ENCODE data around the gene OOSP3. TPM values are rescaled to one million over a fixed set of nuclear protein-coding genes. Genes with fewer than 3 reads are reported as not detected.

Gene OOSP3
- total and polyA plus RNA-seq, 2 donors (not counting 3 experiments of a cell fraction or from before 2014, with no cell fraction given) = not detected

DNA sequence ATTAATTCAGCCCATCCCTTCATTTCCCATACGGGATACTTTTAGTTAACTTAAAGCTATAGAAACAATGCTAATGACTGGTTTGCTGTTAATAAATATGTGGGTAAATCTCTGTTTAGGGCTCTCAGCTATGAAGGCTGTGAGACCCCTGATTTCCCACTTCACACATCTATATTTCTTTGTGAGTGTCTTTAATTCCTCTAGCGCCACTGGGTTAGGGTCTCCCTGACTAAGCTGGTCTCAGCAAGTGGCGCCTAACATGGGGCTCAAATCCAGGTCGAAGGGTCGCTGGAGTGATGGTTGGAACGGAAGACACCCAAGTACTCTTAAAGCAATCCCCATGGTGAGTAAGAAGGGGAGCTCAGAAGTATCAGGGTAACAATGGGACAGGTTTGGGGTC is 45.2 kb downstream of the OOSP3 start:
- no peak for TF ChIP-seq GATA2 (IDR thresholded peaks at IDR 0.05; ENCODE audit: insufficient read depth, insufficient read length, low read depth, low read length)
- TF ChIP-seq, protein P1, sequence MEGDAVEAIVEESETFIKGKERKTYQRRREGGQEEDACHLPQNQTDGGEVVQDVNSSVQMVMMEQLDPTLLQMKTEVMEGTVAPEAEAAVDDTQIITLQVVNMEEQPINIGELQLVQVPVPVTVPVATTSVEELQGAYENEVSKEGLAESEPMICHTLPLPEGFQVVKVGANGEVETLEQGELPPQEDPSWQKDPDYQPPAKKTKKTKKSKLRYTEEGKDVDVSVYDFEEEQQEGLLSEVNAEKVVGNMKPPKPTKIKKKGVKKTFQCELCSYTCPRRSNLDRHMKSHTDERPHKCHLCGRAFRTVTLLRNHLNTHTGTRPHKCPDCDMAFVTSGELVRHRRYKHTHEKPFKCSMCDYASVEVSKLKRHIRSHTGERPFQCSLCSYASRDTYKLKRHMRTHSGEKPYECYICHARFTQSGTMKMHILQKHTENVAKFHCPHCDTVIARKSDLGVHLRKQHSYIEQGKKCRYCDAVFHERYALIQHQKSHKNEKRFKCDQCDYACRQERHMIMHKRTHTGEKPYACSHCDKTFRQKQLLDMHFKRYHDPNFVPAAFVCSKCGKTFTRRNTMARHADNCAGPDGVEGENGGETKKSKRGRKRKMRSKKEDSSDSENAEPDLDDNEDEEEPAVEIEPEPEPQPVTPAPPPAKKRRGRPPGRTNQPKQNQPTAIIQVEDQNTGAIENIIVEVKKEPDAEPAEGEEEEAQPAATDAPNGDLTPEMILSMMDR (IDR thresholded peaks at IDR 0.05; ENCODE audit: extremely low read depth in 1 of 2, insufficient read depth in 1 of 2, low read depth in 1 of 2, low read length in 2 of 2) = no peak
- no peak for TF ChIP-seq EZH2 (IDR thresholded peaks at IDR 0.05; ENCODE audit: borderline replicate concordance, low read depth, low read length, severe bottlenecking)
- TF ChIP-seq POLR2AphosphoS5 (IDR thresholded peaks at IDR 0.05; ENCODE audit: insufficient read depth, low read depth, low read length) = no peak
- TF ChIP-seq, protein P2, sequence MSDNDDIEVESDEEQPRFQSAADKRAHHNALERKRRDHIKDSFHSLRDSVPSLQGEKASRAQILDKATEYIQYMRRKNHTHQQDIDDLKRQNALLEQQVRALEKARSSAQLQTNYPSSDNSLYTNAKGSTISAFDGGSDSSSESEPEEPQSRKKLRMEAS (IDR thresholded peaks at IDR 0.05; ENCODE audit: insufficient read depth, insufficient read length) = no peak
- no peak for TF ChIP-seq POLR2A (IDR thresholded peaks at IDR 0.05; ENCODE audit: low read depth, low read length)
- TF ChIP-seq MYC (IDR thresholded peaks at IDR 0.05; ENCODE audit: low read depth, low read length) = no peak
- TF ChIP-seq JUN (IDR thresholded peaks at IDR 0.05; ENCODE audit: borderline replicate concordance, insufficient read depth, insufficient read length, low read depth) = no peak
- no peak for TF ChIP-seq FOS (IDR thresholded peaks at IDR 0.05; ENCODE audit: borderline replicate concordance, insufficient read depth, low read length)
- FAIRE-seq (no peak), DNase-seq (ENCODE audit: low read depth, low spot score) (no peak)
- H3K27me3 ChIP-seq (ENCODE audit: control insufficient read depth in 2 of 2, insufficient read depth in 2 of 2, low read length in 2 of 2) = peaks cover 0 to 2% of the 10 kb centered on the region in 2 experiments
- H3K36me3 ChIP-seq (ENCODE audit: control insufficient read depth in 2 of 2, extremely low read depth in 1 of 2, insufficient read depth in 2 of 2, low read length in 2 of 2) = no peaks in the 10 kb centered on the region
- H3K4me1 ChIP-seq (ENCODE audit: control insufficient read depth, extremely low read depth, insufficient read depth, low read length) = no peaks in the 10 kb centered on the region
- no peak overlapping the region for H3K27ac ChIP-seq (ENCODE audit: insufficient read depth, low read depth, low read length)
- ChIA-PET POLR2A (no interaction called here), CTCF (no interaction called here)
- intact Hi-C loops (cut with micrococcal nuclease) (loop anchor here (5.0 kb wide), 1 partner anchor 328 kb away; no protein-coding TSS in a partner anchor), dilution Hi-C loops (cut with MboI; ENCODE audit: extremely low pct_ligation_motif_present, low sequenced_read_pairs) (no loop called here)
- H3K9me3 ChIP-seq (replicated peaks; ENCODE audit: control insufficient read depth, insufficient read depth, low read length) = peaks cover 6% of the 10 kb centered on the region
- BruUV-seq (replicated peaks) = no TSS peak
- H3K4me3 ChIP-seq (replicated peaks in 1 of 3; ENCODE audit: insufficient read depth in 1 of 3, low read depth in 1 of 3, low read length in 3 of 3) = no peak overlapping the region
- H3K9me1 ChIP-seq (replicated peaks; ENCODE audit: control insufficient read depth, extremely low read depth, insufficient read depth, low read length) = no peaks in the 10 kb centered on the region
- no peaks in the 10 kb centered on the region for H4K20me1 ChIP-seq (replicated peaks; ENCODE audit: control insufficient read depth, extremely low read depth, insufficient read depth, low read length)
- no peak overlapping the region for H2AFZ ChIP-seq (ENCODE audit: low read depth, low read length)
- H3K9ac ChIP-seq (replicated peaks; ENCODE audit: extremely low read depth, insufficient read depth, low read length) = no peak overlapping the region
- no peak overlapping the region for H3K4me2 ChIP-seq (ENCODE audit: insufficient read depth, low read length)
- H3K79me2 ChIP-seq (ENCODE audit: control insufficient read depth, insufficient read depth, low read length) = no peaks in the 10 kb centered on the region

All from endothelial cell of umbilical vein (primary cell).